ENCODE results near the gene TCF12.

Gene TCF12

GRCh38 chr15:57307527-57308169 is 389.2 kb downstream of the TCF12 start:
- Histone ChIP-seq H3K27me3 (ENCODE audit: insufficient read depth, insufficient read length) (no peaks in the 10 kb centered on the region), H3K36me3 (ENCODE audit: insufficient read depth, insufficient read length, low read length) (no peaks in the 10 kb centered on the region), H3K9ac (ENCODE audit: insufficient read length, low read depth) (no peak overlapping the region), H3K4me3 (ENCODE audit: insufficient read length, low read depth) (no peak overlapping the region), H3K4me1 (ENCODE audit: insufficient read depth, insufficient read length) (peaks cover 3% of the 10 kb centered on the region), H3K9me3 (ENCODE audit: insufficient read depth, low read length) (no peaks in the 10 kb centered on the region)
- no peak for TF ChIP-seq ZNF274 (IDR thresholded peaks at IDR 0.05; ENCODE audit: low read depth, low read length)
- TF ChIP-seq SUZ12 (IDR thresholded peaks at IDR 0.05; ENCODE audit: extremely low read depth, insufficient read depth, insufficient read length), result no peak
- TF ChIP-seq YY1 (IDR thresholded peaks at IDR 0.05; ENCODE audit: insufficient read depth, insufficient read length), result no peak
- DNase-seq (ENCODE audit: low read depth, low spot score), result no peak

- no peaks in the 10 kb centered on the region for H3K36me3 ChIP-seq (ENCODE audit: insufficient read depth, insufficient read length, low read length)
- no peaks in the 10 kb centered on the region for H3K4me1 ChIP-seq (ENCODE audit: insufficient read depth, insufficient read length)
- no peak overlapping the region for H3K9ac ChIP-seq (ENCODE audit: insufficient read length, low read depth)
- no peak for DNase-seq (ENCODE audit: low read depth, low spot score)
- no peaks in the 10 kb centered on the region for H3K27me3 ChIP-seq (ENCODE audit: insufficient read depth, insufficient read length)
- no peaks in the 10 kb centered on the region for H3K9me3 ChIP-seq (ENCODE audit: insufficient read depth, low read length)
- no peak overlapping the region for H3K4me3 ChIP-seq (ENCODE audit: insufficient read length, low read depth)
- TF ChIP-seq SUZ12 (IDR thresholded peaks at IDR 0.05; ENCODE audit: extremely low read depth, insufficient read depth, insufficient read length) (no peak), ZNF274 (IDR thresholded peaks at IDR 0.05; ENCODE audit: low read depth, low read length) (no peak), YY1 (IDR thresholded peaks at IDR 0.05; ENCODE audit: insufficient read depth, insufficient read length) (no peak)
Measured at GRCh38 chr15:57308170-57308545, 389.7 kb downstream of the TCF12 start.

- no peaks in the 10 kb centered on the region for H3K4me1 ChIP-seq (ENCODE audit: insufficient read depth, insufficient read length)
- TF ChIP-seq SUZ12 (IDR thresholded peaks at IDR 0.05; ENCODE audit: extremely low read depth, insufficient read depth, insufficient read length) (no peak), YY1 (IDR thresholded peaks at IDR 0.05; ENCODE audit: insufficient read depth, insufficient read length) (no peak), ZNF274 (IDR thresholded peaks at IDR 0.05; ENCODE audit: low read depth, low read length) (no peak)
- no peaks in the 10 kb centered on the region for H3K27me3 ChIP-seq (ENCODE audit: insufficient read depth, insufficient read length)
- H3K36me3 ChIP-seq (ENCODE audit: insufficient read depth, insufficient read length, low read length), result no peaks in the 10 kb centered on the region
- H3K4me3 ChIP-seq (ENCODE audit: insufficient read length, low read depth), result no peak overlapping the region
- H3K9ac ChIP-seq (ENCODE audit: insufficient read length, low read depth), result no peak overlapping the region
- no peaks in the 10 kb centered on the region for H3K9me3 ChIP-seq (ENCODE audit: insufficient read depth, low read length)
- DNase-seq (ENCODE audit: low read depth, low spot score), result no peak
Measured at GRCh38 chr15:57309856-57310760, 391.7 kb downstream of the TCF12 start.

GRCh38 chr15:57310876-57311275 is 392.4 kb downstream of the TCF12 start:
- DNase-seq (ENCODE audit: low read depth, low spot score), result no peak
- H3K4me3 ChIP-seq (ENCODE audit: insufficient read length, low read depth), result no peak overlapping the region
- H3K9ac ChIP-seq (ENCODE audit: insufficient read length, low read depth), result no peak overlapping the region
- no peaks in the 10 kb centered on the region for H3K27me3 ChIP-seq (ENCODE audit: insufficient read depth, insufficient read length)
- TF ChIP-seq SUZ12 (IDR thresholded peaks at IDR 0.05; ENCODE audit: extremely low read depth, insufficient read depth, insufficient read length) (no peak), YY1 (IDR thresholded peaks at IDR 0.05; ENCODE audit: insufficient read depth, insufficient read length) (no peak), ZNF274 (IDR thresholded peaks at IDR 0.05; ENCODE audit: low read depth, low read length) (no peak)
- no peaks in the 10 kb centered on the region for H3K9me3 ChIP-seq (ENCODE audit: insufficient read depth, low read length)
- no peaks in the 10 kb centered on the region for H3K4me1 ChIP-seq (ENCODE audit: insufficient read depth, insufficient read length)
- H3K36me3 ChIP-seq (ENCODE audit: insufficient read depth, insufficient read length, low read length), result no peaks in the 10 kb centered on the region

- Histone ChIP-seq H3K4me1 (ENCODE audit: insufficient read depth, insufficient read length) (no peaks in the 10 kb centered on the region), H3K36me3 (ENCODE audit: insufficient read depth, insufficient read length, low read length) (no peaks in the 10 kb centered on the region), H3K9ac (ENCODE audit: insufficient read length, low read depth) (no peak overlapping the region), H3K4me3 (ENCODE audit: insufficient read length, low read depth) (no peak overlapping the region), H3K27me3 (ENCODE audit: insufficient read depth, insufficient read length) (no peaks in the 10 kb centered on the region), H3K9me3 (ENCODE audit: insufficient read depth, low read length) (no peaks in the 10 kb centered on the region)
- TF ChIP-seq ZNF274 (IDR thresholded peaks at IDR 0.05; ENCODE audit: low read depth, low read length), result no peak
- no peak for TF ChIP-seq YY1 (IDR thresholded peaks at IDR 0.05; ENCODE audit: insufficient read depth, insufficient read length)
- no peak for TF ChIP-seq SUZ12 (IDR thresholded peaks at IDR 0.05; ENCODE audit: extremely low read depth, insufficient read depth, insufficient read length)
- no peak for DNase-seq (ENCODE audit: low read depth, low spot score)
Measured at GRCh38 chr15:57312006-57312317, 393.5 kb downstream of the TCF12 start.

- Histone ChIP-seq H3K4me3 (ENCODE audit: insufficient read length, low read depth) (no peak overlapping the region), H3K9ac (ENCODE audit: insufficient read length, low read depth) (no peak overlapping the region), H3K9me3 (ENCODE audit: insufficient read depth, low read length) (no peaks in the 10 kb centered on the region), H3K36me3 (ENCODE audit: insufficient read depth, insufficient read length, low read length) (no peaks in the 10 kb centered on the region), H3K4me1 (ENCODE audit: insufficient read depth, insufficient read length) (no peaks in the 10 kb centered on the region), H3K27me3 (ENCODE audit: insufficient read depth, insufficient read length) (no peaks in the 10 kb centered on the region)
- no peak for DNase-seq (ENCODE audit: low read depth, low spot score)
- TF ChIP-seq YY1 (IDR thresholded peaks at IDR 0.05; ENCODE audit: insufficient read depth, insufficient read length) (no peak), ZNF274 (IDR thresholded peaks at IDR 0.05; ENCODE audit: low read depth, low read length) (no peak), SUZ12 (IDR thresholded peaks at IDR 0.05; ENCODE audit: extremely low read depth, insufficient read depth, insufficient read length) (no peak)
Measured at GRCh38 chr15:57312318-57313133, 394.1 kb downstream of the TCF12 start.

GRCh38 chr15:57313134-57313483 is 394.7 kb downstream of the TCF12 start:
- Histone ChIP-seq H3K9ac (ENCODE audit: insufficient read length, low read depth) (no peak overlapping the region), H3K9me3 (ENCODE audit: insufficient read depth, low read length) (no peaks in the 10 kb centered on the region), H3K27me3 (ENCODE audit: insufficient read depth, insufficient read length) (no peaks in the 10 kb centered on the region), H3K36me3 (ENCODE audit: insufficient read depth, insufficient read length, low read length) (no peaks in the 10 kb centered on the region), H3K4me3 (ENCODE audit: insufficient read length, low read depth) (no peak overlapping the region), H3K4me1 (ENCODE audit: insufficient read depth, insufficient read length) (no peaks in the 10 kb centered on the region)
- no peak for DNase-seq (ENCODE audit: low read depth, low spot score)
- TF ChIP-seq SUZ12 (IDR thresholded peaks at IDR 0.05; ENCODE audit: extremely low read depth, insufficient read depth, insufficient read length) (no peak), ZNF274 (IDR thresholded peaks at IDR 0.05; ENCODE audit: low read depth, low read length) (no peak), YY1 (IDR thresholded peaks at IDR 0.05; ENCODE audit: insufficient read depth, insufficient read length) (no peak)
